OCI-LY3 (cell line): ENCODE data around the gene ZNF423.

Experiments
- H2AFZ ChIP-seq: fragments of 200-600, 300-600 bp; shearing (Covaris generic); 2 replicates; pipeline ENCODE4 v1.6.0; 2014; ENCODE audit warnings: antibody characterized with exemption, low read depth, low read length
- H3K27ac ChIP-seq: fragments of 200-600, 300-600 bp; sonication (generic); 2 replicates; pipeline ENCODE4 v1.5.1; 2014; ENCODE audit warnings: mild to moderate bottlenecking, low read length, moderate library complexity, mixed read lengths
- H3K27me3 ChIP-seq: fragments of 200-600, 300-600 bp; sonication (generic); 2 replicates; pipeline ENCODE4 v1.6.1; 2014; ENCODE audit warnings: low read depth, low read length, mixed read lengths
- H3K36me3 ChIP-seq: fragments of 200-600, 300-600 bp; sonication (generic); replicated peaks from 2 replicates; pipeline ENCODE3; 2014; ENCODE audit warnings: low read depth, low read length, mixed read lengths
- H3K4me1 ChIP-seq: fragments of 300-600, 200-600 bp; sonication (generic); 2 replicates; pipeline ENCODE4 v1.6.1; 2014; ENCODE audit warnings: low read length, mixed read lengths
- H3K4me2 ChIP-seq: fragments of 200-600, 300-600 bp; sonication (generic); 2 replicates; pipeline ENCODE4 v1.6.1; 2014; ENCODE audit warnings: low read length, mixed read lengths
- H3K4me3 ChIP-seq: fragments of 300-600, 200-600 bp; sonication (generic); 2 replicates; pipeline ENCODE4 v1.5.1; 2014; ENCODE audit warnings: antibody characterized with exemption, mild to moderate bottlenecking, low read length, moderate library complexity
- H3K79me2 ChIP-seq: fragments of 300-600, 200-600 bp; shearing (Covaris generic); 2 replicates; pipeline ENCODE4 v1.6.1; 2014; ENCODE audit warnings: mild to moderate bottlenecking, low read length, mixed read lengths
- H3K9ac ChIP-seq: fragments of 300-600, 200-600 bp; shearing (Covaris generic); 2 replicates; pipeline ENCODE4 v1.6.0; 2014; ENCODE audit warnings: mild to moderate bottlenecking, low read length, moderate library complexity
- H3K9me3 ChIP-seq: fragments of 200-600, 300-600 bp; shearing (Covaris generic); 2 replicates; pipeline ENCODE4 v1.6.1; 2014; ENCODE audit warnings: low read length, mixed read lengths; ENCODE audit not compliant: insufficient read depth
- H4K20me1 ChIP-seq: fragments of 200-600, 300-600 bp; sonication (generic); 2 replicates; pipeline ENCODE4 v1.6.1; 2016; ENCODE audit warnings: low read length, mixed read lengths; ENCODE audit not compliant: insufficient read depth
- CTCF ChIP-seq: fragments of 200-600, 300-600 bp; sonication (generic); IDR thresholded peaks from 2 replicates; pipeline ENCODE4 v1.5.1; 2014; ENCODE audit warnings: antibody characterized with exemption, low read length, low read depth
- EZH2phosphoT487 ChIP-seq: fragments of 200-600 bp; shearing (Covaris generic); IDR thresholded peaks from 2 replicates; pipeline ENCODE4 v1.6.1; 2018; ENCODE audit warnings: antibody characterized with exemption, mixed run types, low read depth

The ZNF423 gene

DNA sequence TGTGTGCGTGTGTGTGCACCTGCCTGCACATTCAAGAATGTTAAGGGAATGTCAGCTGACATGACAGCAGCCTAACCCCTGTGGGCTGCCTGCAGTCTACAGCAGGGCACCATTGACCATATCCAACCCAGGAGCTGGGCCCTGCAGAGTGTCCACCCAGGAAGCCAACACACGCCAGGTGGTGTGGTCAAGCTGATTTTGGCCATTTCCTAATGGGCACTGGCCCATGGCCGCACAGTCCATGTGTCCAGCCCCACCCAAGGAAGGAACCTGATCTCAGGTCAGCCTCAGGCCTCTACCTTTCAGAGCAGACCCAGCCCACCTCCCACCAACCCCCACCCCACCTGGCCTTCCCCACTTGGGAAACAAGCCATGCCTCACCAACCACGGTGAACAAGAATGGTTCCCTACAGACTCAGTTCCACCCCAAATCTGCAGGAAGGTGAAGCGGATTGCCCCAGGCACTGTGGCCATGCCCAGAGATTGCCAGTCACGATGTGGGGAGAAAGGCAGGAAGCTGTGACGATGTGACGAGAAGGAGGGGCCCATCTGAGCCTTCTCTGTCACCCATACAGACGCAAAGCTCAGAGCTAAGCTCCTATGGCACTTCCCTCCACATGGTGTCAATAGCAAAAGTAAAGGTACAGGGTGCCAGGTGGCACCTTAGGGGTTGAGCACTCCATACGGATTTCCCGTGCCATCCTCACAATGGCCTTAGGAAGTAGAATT is 77.5 kb downstream of the ZNF423 start:
- Histone ChIP-seq H3K27ac (no peak overlapping the region), H4K20me1 (no peaks in the 10 kb centered on the region), H3K4me2 (no peak overlapping the region), H3K27me3 (no peaks in the 10 kb centered on the region), H3K4me1 (no peaks in the 10 kb centered on the region), H3K9me3 (no peaks in the 10 kb centered on the region), H3K4me3 (no peak overlapping the region), H3K36me3 (no peaks in the 10 kb centered on the region), H3K79me2 (no peaks in the 10 kb centered on the region), H3K9ac (no peak overlapping the region), H2AFZ (no peak overlapping the region)
- no peak for TF ChIP-seq CTCF
- TF ChIP-seq EZH2phosphoT487 = no peak

DNA sequence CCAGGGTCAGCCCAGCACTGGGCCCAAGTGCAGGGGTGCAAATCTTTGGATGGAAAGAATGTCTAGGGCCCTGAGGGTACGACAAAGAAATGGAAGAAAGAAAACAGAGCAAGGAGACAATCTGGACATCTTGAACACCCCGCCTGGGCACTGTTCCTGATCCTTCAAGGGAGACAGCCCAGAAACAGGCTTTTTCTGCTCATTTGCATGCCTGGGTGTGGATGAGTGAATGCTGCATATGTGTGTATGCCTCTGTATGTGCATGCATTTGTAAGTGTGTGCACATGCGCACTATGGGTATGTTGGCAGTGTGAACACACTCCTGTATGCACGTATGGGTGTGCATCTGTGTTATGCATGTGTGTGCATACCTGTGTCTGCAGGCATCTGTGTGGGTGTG is 79.2 kb downstream of the ZNF423 start:
- Histone ChIP-seq H3K4me2 (no peak overlapping the region), H3K27me3 (no peaks in the 10 kb centered on the region), H3K9ac (no peak overlapping the region), H3K79me2 (no peaks in the 10 kb centered on the region), H4K20me1 (no peaks in the 10 kb centered on the region), H3K27ac (no peak overlapping the region), H3K4me1 (no peaks in the 10 kb centered on the region), H3K4me3 (no peak overlapping the region), H3K36me3 (no peaks in the 10 kb centered on the region), H2AFZ (no peak overlapping the region), H3K9me3 (no peaks in the 10 kb centered on the region)
- no peak for TF ChIP-seq EZH2phosphoT487
- no peak for TF ChIP-seq CTCF

DNA sequence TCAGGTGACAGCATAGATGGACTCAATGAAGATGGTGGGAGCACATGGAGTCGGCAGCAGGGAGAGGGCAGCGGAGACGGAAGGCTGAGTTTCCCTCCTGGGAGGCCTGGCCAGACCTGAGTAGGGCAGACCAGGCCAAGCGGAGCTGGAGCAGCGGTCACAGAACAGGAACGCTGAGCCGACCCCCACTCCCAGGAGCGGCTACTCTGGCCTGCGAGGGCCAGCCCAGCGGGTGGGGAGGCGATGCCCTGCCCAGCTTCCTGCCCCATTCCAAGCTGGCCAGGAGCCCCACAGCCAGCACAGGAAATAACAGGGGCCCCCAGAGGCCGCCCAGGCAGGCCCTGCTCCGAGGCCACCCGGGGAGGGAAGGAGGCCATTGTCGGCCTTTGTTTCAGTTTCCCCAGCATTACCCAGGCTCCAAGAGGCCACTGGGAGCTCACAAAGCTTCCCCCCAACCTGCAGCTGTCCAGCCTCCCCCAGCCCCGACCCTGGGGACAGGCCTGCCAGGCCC is 79.8 kb downstream of the ZNF423 start:
- no peak for TF ChIP-seq CTCF
- TF ChIP-seq EZH2phosphoT487 = no peak
- H3K27ac ChIP-seq = no peak overlapping the region
- H3K4me2 ChIP-seq = no peak overlapping the region

DNA sequence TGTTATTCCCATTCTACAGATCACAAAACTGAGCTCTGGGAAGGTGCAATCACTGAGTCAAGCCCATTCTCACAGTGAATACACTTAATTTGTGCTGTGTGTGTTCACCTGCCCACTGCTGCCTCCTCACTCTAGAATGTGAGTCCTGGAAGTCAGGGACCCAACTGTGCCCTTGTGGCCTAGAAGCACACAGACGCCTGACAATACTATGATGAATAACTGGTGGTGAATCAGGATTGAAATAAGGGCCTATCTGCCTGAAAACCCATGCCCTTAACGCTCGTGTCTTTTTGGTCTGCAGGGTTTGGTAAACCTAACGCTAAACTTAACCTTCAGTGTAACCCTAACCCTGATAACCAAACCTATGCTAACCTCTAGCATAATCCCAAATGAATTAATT is 80.3 kb downstream of the ZNF423 start:
- Histone ChIP-seq H3K27ac (no peak overlapping the region), H3K27me3 (no peaks in the 10 kb centered on the region), H3K9ac (no peak overlapping the region), H2AFZ (no peak overlapping the region), H3K4me2 (no peak overlapping the region), H4K20me1 (no peaks in the 10 kb centered on the region), H3K4me1 (no peaks in the 10 kb centered on the region), H3K79me2 (no peaks in the 10 kb centered on the region), H3K36me3 (no peaks in the 10 kb centered on the region), H3K9me3 (no peaks in the 10 kb centered on the region), H3K4me3 (no peak overlapping the region)
- TF ChIP-seq EZH2phosphoT487 (no peak), CTCF (no peak)

More for the DNA sequence above, 79.8 kb downstream of the ZNF423 start:
- H2AFZ ChIP-seq = no peak overlapping the region
- H3K36me3 ChIP-seq = no peaks in the 10 kb centered on the region
- H3K9ac ChIP-seq = no peak overlapping the region
- no peaks in the 10 kb centered on the region for H3K9me3 ChIP-seq
- no peak overlapping the region for H3K4me3 ChIP-seq
- no peaks in the 10 kb centered on the region for H3K79me2 ChIP-seq
- H3K4me1 ChIP-seq = no peaks in the 10 kb centered on the region
- H3K27me3 ChIP-seq = no peaks in the 10 kb centered on the region
- H4K20me1 ChIP-seq = no peaks in the 10 kb centered on the region
